ENCODE data around the gene TRIM72. TPM values are rescaled to one million over a fixed set of nuclear protein-coding genes. Genes with fewer than 3 reads are reported as not detected.
A peak's percentile ranks its signal among the peaks of the same experiment; 100 is the strongest.

Gene TRIM72
- total RNA-seq, 4 donors from 2014 or later, result 0.15 to 0.17 TPM; not detected in 2

DNA sequence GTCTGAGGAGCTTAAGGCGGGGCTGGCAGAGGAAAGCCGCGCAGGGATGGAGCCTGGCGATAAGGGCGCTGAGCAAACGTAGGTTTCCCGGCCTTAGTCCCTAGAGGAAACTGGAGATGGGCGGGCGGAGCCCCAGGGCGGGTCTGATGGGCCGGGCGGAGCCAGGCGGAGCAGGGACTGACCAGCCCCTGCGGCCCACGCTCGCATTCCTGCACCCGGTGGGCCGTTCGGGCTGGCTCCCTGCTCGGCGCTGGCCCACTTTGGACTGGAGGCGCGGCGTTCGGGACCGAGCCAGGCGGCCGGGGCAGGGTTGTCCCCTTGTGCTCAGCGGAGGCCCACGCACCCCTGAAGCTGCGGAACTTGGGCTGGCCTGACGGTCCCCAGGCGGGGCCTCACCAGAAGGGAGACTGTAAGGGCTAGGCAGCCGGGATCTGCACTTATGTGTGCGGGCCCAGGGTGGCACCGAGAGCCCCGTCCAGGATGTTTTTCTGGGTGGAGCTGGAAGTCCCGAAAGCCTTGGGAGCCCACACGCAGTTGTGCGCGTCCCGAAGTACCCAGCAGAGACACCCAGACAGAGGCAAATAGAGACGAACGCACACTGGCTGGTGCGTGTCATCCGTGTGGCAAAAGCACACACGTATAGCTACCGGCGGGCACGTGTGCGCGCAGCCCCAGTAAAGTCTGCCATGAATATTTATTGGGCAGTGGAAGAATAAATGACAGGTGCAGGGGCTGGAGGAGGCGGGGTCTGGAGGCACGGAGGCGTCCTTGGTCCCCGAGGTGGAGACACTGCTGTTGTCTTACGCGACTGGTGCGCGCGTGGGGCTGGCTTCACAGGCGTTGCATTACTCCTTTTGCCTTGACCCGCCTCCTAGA lies 1.6 kb downstream of the TRIM72 start:
- 2% methylated on average over 31 of the region's 63 CpGs for WGBS
- TF ChIP-seq EP300 (IDR thresholded peaks at IDR 0.05) (no peak), POLR2A (IDR thresholded peaks at IDR 0.05) (no peak), POLR2AphosphoS5 (IDR thresholded peaks at IDR 0.05) (no peak)
- TF ChIP-seq, protein P1, sequence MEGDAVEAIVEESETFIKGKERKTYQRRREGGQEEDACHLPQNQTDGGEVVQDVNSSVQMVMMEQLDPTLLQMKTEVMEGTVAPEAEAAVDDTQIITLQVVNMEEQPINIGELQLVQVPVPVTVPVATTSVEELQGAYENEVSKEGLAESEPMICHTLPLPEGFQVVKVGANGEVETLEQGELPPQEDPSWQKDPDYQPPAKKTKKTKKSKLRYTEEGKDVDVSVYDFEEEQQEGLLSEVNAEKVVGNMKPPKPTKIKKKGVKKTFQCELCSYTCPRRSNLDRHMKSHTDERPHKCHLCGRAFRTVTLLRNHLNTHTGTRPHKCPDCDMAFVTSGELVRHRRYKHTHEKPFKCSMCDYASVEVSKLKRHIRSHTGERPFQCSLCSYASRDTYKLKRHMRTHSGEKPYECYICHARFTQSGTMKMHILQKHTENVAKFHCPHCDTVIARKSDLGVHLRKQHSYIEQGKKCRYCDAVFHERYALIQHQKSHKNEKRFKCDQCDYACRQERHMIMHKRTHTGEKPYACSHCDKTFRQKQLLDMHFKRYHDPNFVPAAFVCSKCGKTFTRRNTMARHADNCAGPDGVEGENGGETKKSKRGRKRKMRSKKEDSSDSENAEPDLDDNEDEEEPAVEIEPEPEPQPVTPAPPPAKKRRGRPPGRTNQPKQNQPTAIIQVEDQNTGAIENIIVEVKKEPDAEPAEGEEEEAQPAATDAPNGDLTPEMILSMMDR (IDR thresholded peaks at IDR 0.05), result no peak
- H3K4me1 ChIP-seq, result peaks cover 28% of the 10 kb centered on the region
- H3K27me3 ChIP-seq, result peaks cover 32% of the 10 kb centered on the region
- DNase-seq (ENCODE audit: low spot score in 2 of 2), result no peak
- no peaks in the 10 kb centered on the region for H3K36me3 ChIP-seq
- H3K4me3 ChIP-seq, result peak overlapping the region; percentile 54
- no peak overlapping the region for H3K27ac ChIP-seq
- H3K9me3 ChIP-seq, result no peaks in the 10 kb centered on the region

DNA sequence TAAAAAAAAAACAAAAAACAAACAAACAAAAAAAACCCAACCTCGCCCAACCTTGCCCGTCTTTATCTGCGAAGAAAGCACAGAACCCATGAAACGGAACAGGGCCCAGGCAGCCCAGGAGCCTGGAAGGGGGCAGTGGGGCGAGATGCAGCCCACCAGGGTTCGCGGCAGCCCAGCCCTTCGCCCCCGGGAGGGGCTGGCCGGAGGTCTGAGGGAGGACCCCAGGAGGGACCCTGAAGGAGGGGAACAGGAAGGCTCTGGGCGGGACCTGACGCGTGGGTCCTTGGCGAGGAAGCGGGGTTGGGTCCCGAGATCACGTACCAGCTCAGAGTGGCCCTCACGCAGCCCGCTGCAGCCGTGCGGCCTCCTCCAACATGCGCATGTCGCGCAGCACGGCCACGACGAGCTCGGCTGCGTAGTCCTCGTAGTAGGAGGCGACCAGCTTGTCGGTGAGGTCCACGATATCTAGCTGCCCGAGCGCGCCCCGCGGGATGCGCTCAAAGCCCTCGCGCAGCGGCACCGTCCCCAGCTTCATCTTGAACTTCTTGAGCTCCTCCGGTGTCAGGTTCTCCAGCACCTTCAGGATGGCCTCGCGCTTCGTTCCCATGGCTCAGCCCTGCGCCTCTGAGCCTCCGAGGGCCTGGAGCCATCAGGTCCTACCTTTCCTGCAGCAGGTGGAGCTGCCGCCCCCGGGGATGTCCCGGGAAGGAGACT lies 2.7 kb downstream of the TRIM72 start, which contains the start of gene PYDC1:
Gene PYDC1 (minus strand): TSS at position 714 of the 714 bp plus-strand sequence. CDS start 107 bp downstream, at position 607.
- peaks cover 28% of the 10 kb centered on the region for H3K4me1 ChIP-seq
- no peaks in the 10 kb centered on the region for H3K36me3 ChIP-seq
- H3K4me3 ChIP-seq, result peak within 1 kb of the TSS; percentile 54
- 4% methylated on average over 19 of the region's 52 CpGs for WGBS
- H3K27ac ChIP-seq, result no peak within 1 kb of the TSS
- DNase-seq (ENCODE audit: low spot score in 2 of 2), result no peak
- H3K9me3 ChIP-seq, result no peaks in the 10 kb centered on the region
- TF ChIP-seq, protein P1 (IDR thresholded peaks at IDR 0.05), result no peak
- TF ChIP-seq POLR2AphosphoS5 (IDR thresholded peaks at IDR 0.05), result no peak
- TF ChIP-seq EP300 (IDR thresholded peaks at IDR 0.05), result no peak
- no peak for TF ChIP-seq POLR2A (IDR thresholded peaks at IDR 0.05)
- peaks cover 32% of the 10 kb centered on the region for H3K27me3 ChIP-seq

DNA sequence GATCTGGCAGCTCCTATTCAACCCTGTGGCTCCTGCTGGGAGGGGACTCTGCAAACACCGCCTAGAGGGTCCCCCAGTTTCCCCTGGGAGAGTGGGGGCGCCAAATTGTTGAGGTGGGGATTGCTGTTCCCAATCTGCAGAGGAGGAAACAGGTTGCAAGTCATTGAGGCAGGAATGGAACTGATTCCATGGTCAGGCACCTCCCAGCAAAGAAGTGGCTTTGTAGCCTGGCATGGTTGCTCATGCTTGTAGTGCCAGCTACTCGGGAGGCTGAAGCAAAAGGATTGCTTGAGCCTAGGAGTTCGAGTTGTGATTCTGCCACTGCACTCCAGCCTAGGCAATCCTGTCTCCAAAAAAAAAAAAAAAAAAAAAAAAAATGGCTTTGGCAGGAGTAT lies 3.2 kb downstream of the TRIM72 start:
- Histone ChIP-seq H3K4me3 (peak overlapping the region; percentile 54), H3K36me3 (no peaks in the 10 kb centered on the region), H3K27me3 (peaks cover 32% of the 10 kb centered on the region), H3K27ac (no peak overlapping the region), H3K9me3 (no peaks in the 10 kb centered on the region), H3K4me1 (peaks cover 28% of the 10 kb centered on the region)
- TF ChIP-seq, protein P1 (IDR thresholded peaks at IDR 0.05), result no peak
- no peak for TF ChIP-seq POLR2AphosphoS5 (IDR thresholded peaks at IDR 0.05)
- no peak for TF ChIP-seq EP300 (IDR thresholded peaks at IDR 0.05)
- TF ChIP-seq POLR2A (IDR thresholded peaks at IDR 0.05), result no peak
- DNase-seq (ENCODE audit: low spot score in 2 of 2), result no peak
- WGBS, result 18% methylated on average over 2 of the region's 4 CpGs

DNA sequence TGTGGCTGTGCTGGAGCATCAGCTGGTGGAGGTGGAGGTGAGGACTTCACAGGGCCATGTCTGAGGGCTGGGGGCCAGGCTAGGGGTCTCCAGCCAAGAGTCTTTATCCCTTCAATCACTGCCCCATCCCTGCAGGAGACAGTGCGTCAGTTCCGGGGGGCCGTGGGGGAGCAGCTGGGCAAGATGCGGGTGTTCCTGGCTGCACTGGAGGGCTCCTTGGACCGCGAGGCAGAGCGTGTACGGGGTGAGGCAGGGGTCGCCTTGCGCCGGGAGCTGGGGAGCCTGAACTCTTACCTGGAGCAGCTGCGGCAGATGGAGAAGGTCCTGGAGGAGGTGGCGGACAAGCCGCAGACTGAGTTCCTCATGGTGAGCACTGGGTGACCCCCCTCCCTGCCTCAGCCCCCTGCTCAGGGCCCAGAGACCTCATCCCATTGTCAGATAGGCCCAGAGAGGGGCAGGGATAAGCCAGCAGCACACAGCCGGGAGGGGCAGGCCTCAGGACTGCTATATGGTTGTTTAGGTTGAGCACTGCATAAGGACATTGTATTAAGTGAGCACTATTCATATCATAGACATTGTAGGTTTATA lies 5.3 kb downstream of the TRIM72 start:
- TF ChIP-seq, protein P1 (IDR thresholded peaks at IDR 0.05), result no peak
- TF ChIP-seq EP300 (IDR thresholded peaks at IDR 0.05) (no peak), POLR2A (IDR thresholded peaks at IDR 0.05) (no peak), POLR2AphosphoS5 (IDR thresholded peaks at IDR 0.05) (no peak)
- no peak overlapping the region for H3K4me3 ChIP-seq
- H3K4me1 ChIP-seq, result peaks cover 28% of the 10 kb centered on the region
- H3K9me3 ChIP-seq, result no peaks in the 10 kb centered on the region
- H3K27me3 ChIP-seq, result peaks cover 32% of the 10 kb centered on the region
- H3K36me3 ChIP-seq, result no peaks in the 10 kb centered on the region
- H3K27ac ChIP-seq, result no peak overlapping the region
- DNase-seq (ENCODE audit: low spot score in 2 of 2), result no peak
- WGBS, result 86% methylated on average over 10 of the region's 15 CpGs
